ENCODE data around the gene TUBB.
"Not testable (repeated sequence)": the region's sequence is repeated elsewhere in the genome, so short reads cannot be mapped to it uniquely, and the experiment has no call there.

Gene TUBB

GRCh38 chr6:30687659-30688431 is 32.3 kb upstream of the TUBB start:
- no peak for DNase-seq

- DNase-seq: no peak
Measured at GRCh38 chr6:30688569-30688968, 31.6 kb upstream of the TUBB start.

DNA sequence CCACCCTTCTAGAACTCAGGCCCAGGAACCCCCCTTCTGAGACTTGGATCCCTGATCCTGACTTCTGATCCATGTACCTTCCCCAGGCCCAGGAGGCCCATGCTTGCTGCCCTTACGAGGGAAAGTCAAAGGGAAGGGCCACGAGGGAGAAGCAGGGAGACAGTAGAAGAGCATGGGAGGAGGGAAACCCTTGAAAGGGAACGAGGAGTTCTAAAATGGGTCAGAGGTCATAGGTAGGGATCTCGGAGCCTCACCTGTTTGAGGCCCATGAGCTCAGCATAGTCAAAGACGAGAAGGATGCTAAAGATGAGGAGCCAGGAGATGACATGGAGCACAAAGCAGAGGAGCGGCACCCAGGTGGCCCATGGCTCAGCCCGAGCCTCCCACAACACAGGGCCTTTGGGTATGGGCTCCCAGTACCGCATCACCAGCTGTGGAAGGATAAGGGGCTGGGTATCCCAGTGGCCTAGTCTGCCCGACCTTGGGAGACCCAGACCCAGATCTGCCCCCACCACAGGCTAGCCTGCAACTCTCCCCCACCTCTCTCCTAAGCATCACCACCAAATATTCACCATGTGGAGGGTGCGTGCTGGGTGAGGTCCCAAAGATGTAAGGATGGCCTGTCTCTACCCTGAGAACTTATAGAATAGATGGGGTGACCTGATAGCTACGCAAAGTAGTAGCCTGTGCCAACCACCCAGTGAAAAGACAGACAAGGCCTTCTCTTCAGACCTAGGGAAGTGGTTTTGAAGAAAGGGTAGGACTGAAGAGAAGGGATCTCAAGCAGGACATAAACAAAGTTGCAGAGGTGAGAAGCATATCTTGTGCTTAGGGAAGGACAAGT is 30.9 kb upstream of the TUBB start:
- no peak for DNase-seq

- no peak for DNase-seq
Measured at GRCh38 chr6:30689985-30690384, 30.2 kb upstream of the TUBB start.

DNA sequence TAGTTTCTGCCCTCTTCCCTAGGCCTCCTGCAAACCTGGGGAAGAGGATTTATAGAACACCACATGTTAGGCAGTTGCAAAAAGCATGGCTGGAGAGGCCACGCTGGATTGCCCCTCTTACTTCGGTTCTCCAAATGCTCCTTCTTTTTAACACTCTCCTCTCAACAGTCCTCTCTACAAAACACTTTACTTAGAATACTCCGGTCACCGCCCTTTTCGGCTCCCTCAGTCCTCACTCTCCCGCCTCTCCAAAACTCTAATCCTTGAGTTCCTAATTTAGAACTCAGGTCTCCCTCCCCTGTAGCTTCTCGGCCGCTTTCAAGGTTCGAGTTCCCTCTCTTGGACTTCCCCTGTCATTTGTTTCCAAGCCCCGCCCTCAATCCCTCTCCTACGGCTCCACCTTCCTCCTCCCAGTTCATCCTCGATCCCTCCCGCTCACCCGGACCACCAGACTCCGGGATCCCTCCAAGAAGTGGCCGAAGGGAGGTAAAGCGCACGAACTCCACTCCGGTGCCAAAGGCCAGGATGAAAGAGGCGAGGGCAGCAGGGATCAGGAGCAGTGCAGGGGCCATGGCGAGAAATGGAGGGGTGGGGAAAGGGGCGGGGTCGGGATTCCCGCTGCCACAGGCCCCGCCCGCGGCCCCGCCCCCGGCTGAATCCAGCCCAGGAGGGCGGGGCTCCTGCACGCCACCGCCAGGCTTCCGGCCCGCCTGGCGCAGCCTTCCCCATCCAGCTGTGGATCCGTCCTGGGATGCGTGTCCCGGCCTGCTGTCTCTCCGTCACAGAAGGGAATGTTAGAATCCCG is 29.5 kb upstream of the TUBB start, which contains the start of gene NRM:
NRM (minus strand) TSS at position 582 of the 805 bp plus-strand sequence; CDS start at position 572, 10 bp downstream.
- DNase-seq: peak; percentile 66

DNA sequence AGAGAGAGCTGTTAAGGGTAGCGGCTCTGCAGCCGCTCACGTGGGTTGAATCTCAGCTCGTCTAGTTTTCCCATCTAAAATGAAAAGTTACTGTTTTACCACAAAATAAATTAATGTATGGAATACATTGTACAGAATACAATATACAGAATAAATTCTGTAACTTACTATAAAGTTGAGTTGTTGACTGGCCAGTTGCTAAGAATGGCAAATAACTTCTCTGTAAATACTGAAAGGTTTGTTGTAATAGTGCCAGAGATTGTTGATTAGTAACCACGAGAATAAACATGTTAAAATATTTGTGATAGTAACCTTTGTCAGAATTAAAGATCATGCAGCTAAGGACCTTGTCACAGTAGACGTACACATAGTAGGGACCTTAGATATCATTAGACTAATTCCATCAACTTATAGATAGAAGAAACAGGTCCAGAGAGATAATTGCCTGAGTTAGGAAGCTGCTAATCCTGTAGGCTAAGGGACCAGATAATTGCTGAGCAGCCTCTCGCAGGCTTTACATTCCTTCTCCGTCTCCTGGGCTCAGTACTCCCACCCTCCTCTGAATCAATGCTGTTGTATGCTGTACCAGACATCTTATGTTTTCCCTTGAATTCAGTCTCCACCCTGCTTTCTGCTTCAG is 28.8 kb upstream of the TUBB start:
- DNase-seq: no peak

DNA sequence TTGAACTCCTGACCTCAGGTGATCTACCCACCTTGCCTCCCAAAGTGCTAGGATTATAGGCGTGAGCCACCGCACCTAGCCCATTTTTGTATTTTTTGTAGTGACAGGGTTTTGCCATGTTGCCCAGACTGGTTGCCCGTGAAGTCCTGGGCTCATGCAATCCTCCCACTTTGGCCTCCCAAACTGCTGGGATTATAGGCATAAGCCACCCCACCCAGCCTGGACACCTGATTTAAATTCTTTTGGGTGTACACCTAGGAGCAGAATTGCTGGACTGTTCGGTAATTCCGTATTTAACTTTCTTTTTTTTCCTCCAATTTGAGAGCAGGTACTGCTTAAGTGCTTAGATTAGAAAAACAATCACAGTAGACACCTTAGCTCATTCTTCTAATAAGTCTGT is 23.7 kb upstream of the TUBB start:
- DNase-seq: no peak

- DNase-seq: no peak
Measured at GRCh38 chr6:30700340-30700739, 19.8 kb upstream of the TUBB start.

- DNase-seq: no peak
Measured at GRCh38 chr6:30703011-30703410, 17.1 kb upstream of the TUBB start.

- no peak for DNase-seq
Measured at GRCh38 chr6:30703821-30704220, 16.3 kb upstream of the TUBB start.

DNA sequence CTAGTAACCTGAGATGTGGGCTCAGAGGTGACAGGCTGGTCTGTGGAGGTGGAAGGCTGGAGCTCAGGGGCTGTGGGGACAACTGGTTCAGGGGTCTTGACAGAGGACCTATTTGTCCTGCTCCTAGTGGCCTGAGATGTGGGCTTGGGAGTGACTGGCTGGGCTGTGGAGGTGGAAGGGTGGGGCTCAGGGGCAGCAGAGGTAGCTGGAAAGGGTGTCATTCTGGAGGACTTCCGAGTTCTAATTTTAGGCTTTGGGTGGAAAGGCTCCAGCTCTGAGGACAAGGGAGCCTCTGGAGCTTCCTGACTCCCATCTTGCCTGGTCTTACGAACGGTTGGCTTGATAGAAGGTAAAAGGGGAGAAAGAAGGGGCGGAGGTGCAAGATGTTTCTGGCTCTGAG is 14.5 kb upstream of the TUBB start:
- no peak for DNase-seq

DNA sequence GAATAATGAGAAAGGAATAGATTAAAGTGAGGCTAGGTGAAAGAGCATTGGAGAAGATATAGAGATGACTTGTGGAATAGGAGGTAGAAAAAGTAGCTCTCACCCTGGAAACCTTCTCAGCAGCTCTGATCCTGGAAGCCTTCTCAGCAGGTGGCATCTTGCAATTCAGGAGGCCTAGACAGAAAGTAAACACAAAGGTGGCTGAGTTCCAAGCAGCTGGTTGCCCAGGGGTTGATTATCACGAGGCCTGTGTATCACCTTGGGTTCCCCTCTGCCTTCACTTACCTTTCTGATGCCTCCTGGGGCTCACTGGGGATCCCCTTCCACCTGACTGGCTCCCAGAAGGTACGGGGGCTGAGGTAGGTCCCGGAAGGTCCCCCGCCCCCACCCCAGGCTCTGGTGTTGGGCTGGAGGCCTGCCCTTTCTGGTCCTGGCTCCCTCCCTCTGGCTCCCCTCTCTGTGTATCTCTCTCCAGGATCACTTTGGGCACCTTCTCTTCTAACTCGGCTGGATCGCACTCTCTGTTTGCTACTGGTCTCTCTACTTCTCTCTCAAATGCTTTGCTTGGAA is 12.8 kb upstream of the TUBB start:
- DNase-seq: no peak

GRCh38 chr6:30709101-30709868 is 10.9 kb upstream of the TUBB start:
- DNase-seq: no peak

- DNase-seq: no peak
Measured at GRCh38 chr6:30711758-30712380, 8.3 kb upstream of the TUBB start.

GRCh38 chr6:30712441-30712945 is 7.7 kb upstream of the TUBB start:
- DNase-seq: no peak

- DNase-seq: no peak
Measured at GRCh38 chr6:30714263-30714662, 5.9 kb upstream of the TUBB start.

DNA sequence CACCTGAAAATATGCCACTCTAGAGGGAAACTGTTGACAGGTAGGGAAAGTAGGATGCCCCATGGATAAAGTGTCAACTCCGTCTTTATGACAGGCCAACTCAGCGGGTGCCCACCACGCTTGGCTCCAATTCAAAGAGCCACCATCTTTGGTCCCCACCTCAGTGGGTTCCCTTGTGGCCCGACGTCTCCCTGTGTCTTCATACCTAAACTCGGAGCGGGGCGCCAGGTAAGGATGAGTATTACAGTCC is 3.3 kb upstream of the TUBB start:
- no peak for DNase-seq

GRCh38 chr6:30717129-30717844 is 2.9 kb upstream of the TUBB start, which contains the start of gene MDC1:
MDC1 (minus strand) TSS chr6:30717281; CDS start chr6:30715175, 2,106 bp downstream.
- peak; percentile 100 for DNase-seq

- DNase-seq: not testable (repeated sequence)
Measured at GRCh38 chr6:30717845-30718720, 2.1 kb upstream of the TUBB start.

Data from stimulated activated CD4-positive, alpha-beta T cell treated with anti-CD3 and anti-CD28 coated beads, Interleukin-1b, Interleukin-23, amount 100 ng/mL, for 48 hours (primary cell).